BLaER1 treated with 17β-estradiol and CSF1 and Interleukin-3, amounts not matched to agents 10 nM and 100 nM (cell line): ENCODE measurements around the gene SH2D1B.

Source experiments
- H3K27ac ChIP-seq, 11 experiments: shearing (Covaris generic); formaldehyde crosslinking; 2 replicates each; pipeline ENCODE4 v1.8.1; 2022
- H3K27me3 ChIP-seq, 11 experiments: shearing (Covaris generic); formaldehyde crosslinking; 2 replicates each; pipeline ENCODE4 v1.8.1; 2022
- H3K36me3 ChIP-seq, 11 experiments: shearing (Covaris generic); formaldehyde crosslinking; 2 replicates each; pipeline ENCODE4 v1.8.1; 2022
- H3K4me1 ChIP-seq, 10 experiments: shearing (Covaris generic); formaldehyde crosslinking; 2 replicates each; pipeline ENCODE4 v1.8.1; 2022
- H3K4me2 ChIP-seq, 11 experiments: shearing (Covaris generic); formaldehyde crosslinking; 2 replicates each; pipeline ENCODE4 v1.8.1; 2022
- H3K4me3 ChIP-seq, 10 experiments: shearing (Covaris generic); formaldehyde crosslinking; 2 replicates each; pipeline ENCODE4 v1.8.1; 2022
- H3K9ac ChIP-seq, 11 experiments: shearing (Covaris generic); formaldehyde crosslinking; 2 replicates each; pipeline ENCODE4 v1.8.1; 2022
- H3K9me3 ChIP-seq, 11 experiments: shearing (Covaris generic); formaldehyde crosslinking; replicated peaks in 1 of 11; 2 replicates each; pipeline ENCODE4 v1.8.1; 2022
- H4K20me1 ChIP-seq, 11 experiments: shearing (Covaris generic); formaldehyde crosslinking; 2 replicates each; pipeline ENCODE4 v1.8.1; 2022
- Cebpa-rat ChIP-seq, 11 experiments: shearing (Covaris generic); IDR thresholded peaks; 2 replicates each; pipeline ENCODE4 v1.8.1; 2022

The SH2D1B gene

GRCh38 chr1:162385702-162386101 lies 26.2 kb downstream of the SH2D1B start:
- Histone ChIP-seq H3K27ac (no peak overlapping the region), H3K4me2 (peak overlapping the region in 6 of 11 experiments; percentile 75 to 92 (median 82); a peak in 8 of 22 replicates), H3K4me1 (peaks cover 27 to 54% (median 46%) of the 10 kb centered on the region in 10 experiments), H3K9me3 (no peaks in the 10 kb centered on the region), H3K4me3 (no peak overlapping the region), H3K36me3 (no peaks in the 10 kb centered on the region), H4K20me1 (no peaks in the 10 kb centered on the region), H3K9ac (no peak overlapping the region), H3K27me3 (no peaks in the 10 kb centered on the region)
- TF ChIP-seq Cebpa-rat (IDR thresholded peaks at IDR 0.05), result no peak

- no peak overlapping the region for H3K9ac ChIP-seq
- no peak overlapping the region for H3K27ac ChIP-seq
- H3K9me3 ChIP-seq, result no peaks in the 10 kb centered on the region
- no peaks in the 10 kb centered on the region for H3K27me3 ChIP-seq
- TF ChIP-seq Cebpa-rat (IDR thresholded peaks at IDR 0.05), result no peak
- H3K4me3 ChIP-seq, result no peak overlapping the region
- peaks cover 26 to 51% (median 42%) of the 10 kb centered on the region in 10 experiments for H3K4me1 ChIP-seq
- H4K20me1 ChIP-seq, result no peaks in the 10 kb centered on the region
- H3K36me3 ChIP-seq, result no peaks in the 10 kb centered on the region
- H3K4me2 ChIP-seq, result peak overlapping the region in 2 of 11 experiments; percentile 81 to 87; a peak in 3 of 22 replicates
These were observed 26.7 kb downstream of the SH2D1B start for GRCh38 chr1:162385280-162385623.

GRCh38 chr1:162384601-162385279 lies 27.2 kb downstream of the SH2D1B start:
- peak overlapping the region in 1 of 11 experiments; percentile 87; a peak in 2 of 22 replicates for H3K4me2 ChIP-seq
- no peaks in the 10 kb centered on the region for H3K27me3 ChIP-seq
- no peaks in the 10 kb centered on the region for H3K36me3 ChIP-seq
- no peak for TF ChIP-seq Cebpa-rat (IDR thresholded peaks at IDR 0.05)
- no peak overlapping the region for H3K9ac ChIP-seq
- H3K27ac ChIP-seq, result no peak overlapping the region
- H4K20me1 ChIP-seq, result no peaks in the 10 kb centered on the region
- no peaks in the 10 kb centered on the region for H3K9me3 ChIP-seq
- no peak overlapping the region for H3K4me3 ChIP-seq
- H3K4me1 ChIP-seq, result peaks cover 21 to 46% (median 37%) of the 10 kb centered on the region in 10 experiments

GRCh38 chr1:162384116-162384515 lies 27.8 kb downstream of the SH2D1B start:
- Histone ChIP-seq H3K4me2 (no peak overlapping the region), H3K36me3 (no peaks in the 10 kb centered on the region), H3K9me3 (no peaks in the 10 kb centered on the region), H3K27me3 (no peaks in the 10 kb centered on the region), H3K27ac (no peak overlapping the region), H3K9ac (no peak overlapping the region), H3K4me1 (peaks cover 15 to 39% (median 31%) of the 10 kb centered on the region in 10 experiments), H4K20me1 (no peaks in the 10 kb centered on the region), H3K4me3 (no peak overlapping the region)
- no peak for TF ChIP-seq Cebpa-rat (IDR thresholded peaks at IDR 0.05)

- Histone ChIP-seq H3K4me1 (peaks cover 9 to 33% (median 25%) of the 10 kb centered on the region in 10 experiments; a peak in 18 of 20 replicates), H3K4me3 (no peak overlapping the region), H3K9ac (no peak overlapping the region), H3K36me3 (no peaks in the 10 kb centered on the region), H3K27me3 (no peaks in the 10 kb centered on the region), H3K4me2 (no peak overlapping the region), H3K9me3 (no peaks in the 10 kb centered on the region), H3K27ac (no peak overlapping the region), H4K20me1 (no peaks in the 10 kb centered on the region)
- no peak for TF ChIP-seq Cebpa-rat (IDR thresholded peaks at IDR 0.05)
These were observed 28.4 kb downstream of the SH2D1B start for GRCh38 chr1:162383516-162383915.

GRCh38 chr1:162383091-162383490 lies 28.8 kb downstream of the SH2D1B start:
- TF ChIP-seq Cebpa-rat (IDR thresholded peaks at IDR 0.05), result no peak
- no peaks in the 10 kb centered on the region for H3K36me3 ChIP-seq
- H3K27ac ChIP-seq, result no peak overlapping the region
- H3K9ac ChIP-seq, result no peak overlapping the region
- peaks cover 8 to 29% (median 21%) of the 10 kb centered on the region in 10 experiments; a peak in 17 of 20 replicates for H3K4me1 ChIP-seq
- H3K4me2 ChIP-seq, result no peak overlapping the region
- no peaks in the 10 kb centered on the region for H3K27me3 ChIP-seq
- no peaks in the 10 kb centered on the region for H3K9me3 ChIP-seq
- H3K4me3 ChIP-seq, result no peak overlapping the region
- no peaks in the 10 kb centered on the region for H4K20me1 ChIP-seq

- H3K9ac ChIP-seq, result no peak overlapping the region
- no peak for TF ChIP-seq Cebpa-rat (IDR thresholded peaks at IDR 0.05)
- H3K36me3 ChIP-seq, result no peaks in the 10 kb centered on the region
- H3K9me3 ChIP-seq, result no peaks in the 10 kb centered on the region
- no peak overlapping the region for H3K4me2 ChIP-seq
- H3K27me3 ChIP-seq, result no peaks in the 10 kb centered on the region
- H3K4me3 ChIP-seq, result no peak overlapping the region
- no peaks in the 10 kb centered on the region for H4K20me1 ChIP-seq
- H3K4me1 ChIP-seq, result peaks cover 6 to 20% (median 11%) of the 10 kb centered on the region in 10 experiments; a peak in 15 of 20 replicates
- no peak overlapping the region for H3K27ac ChIP-seq
These were observed 29.8 kb downstream of the SH2D1B start for GRCh38 chr1:162381941-162382750.

- Histone ChIP-seq H3K9me3 (no peaks in the 10 kb centered on the region), H3K9ac (no peak within 1 kb of the TSS), H3K4me3 (no peak within 1 kb of the TSS), H3K4me2 (no peak within 1 kb of the TSS), H3K27ac (no peak within 1 kb of the TSS), H3K27me3 (no peaks in the 10 kb centered on the region), H3K4me1 (peaks cover 0 to 12% (median 4%) of the 10 kb centered on the region in 10 experiments; a peak in 11 of 20 replicates), H4K20me1 (no peaks in the 10 kb centered on the region), H3K36me3 (no peaks in the 10 kb centered on the region)
- TF ChIP-seq Cebpa-rat (IDR thresholded peaks at IDR 0.05), result no peak
These were observed 30.6 kb downstream of the SH2D1B start, which contains the start of gene C1orf226 for GRCh38 chr1:162381383-162381782. Gene C1orf226 (plus strand): TSS chr1:162381728. CDS start chr1:162381902, 174 bp downstream.

- Histone ChIP-seq H3K4me3 (no peak overlapping the region), H3K27me3 (no peaks in the 10 kb centered on the region), H3K27ac (no peak overlapping the region), H3K4me2 (no peak overlapping the region), H3K36me3 (no peaks in the 10 kb centered on the region), H3K9ac (no peak overlapping the region), H3K9me3 (no peaks in the 10 kb centered on the region), H3K4me1 (peaks cover 0 to 4% (median 0%) of the 10 kb centered on the region in 10 experiments; a peak in 3 of 20 replicates), H4K20me1 (no peaks in the 10 kb centered on the region)
- no peak for TF ChIP-seq Cebpa-rat (IDR thresholded peaks at IDR 0.05)
These were observed 31.7 kb downstream of the SH2D1B start for GRCh38 chr1:162380061-162380846.
